Peyer's patch (tissue), 4 donors: ENCODE data around the gene DLGAP5.

ENCODE experiments used
- POLR2A ChIP-seq, 2 donors: fragments of 450-650 bp; IDR thresholded peaks; one replicate each; pipeline ENCODE4 v1.5.1; 2017; ENCODE audit warnings: antibody characterized with exemption in 2 of 2, mild to moderate bottlenecking in 2 of 2, moderate library complexity in 2 of 2
- TF ChIP-seq, protein P1 (sequence below), 6 experiments: fragments of 450-650 bp in 4 of 6; fragments of 200-600 bp in 2 of 6; sonication (generic) in 1 of 6; IDR thresholded peaks; one replicate each; pipeline ENCODE4 v1.5.1; 2017 to 2019; ENCODE audit warnings: antibody characterized with exemption in 6 of 6, mild to moderate bottlenecking in 3 of 6, moderate library complexity in 1 of 6

- TF ChIP-seq, protein P1, sequence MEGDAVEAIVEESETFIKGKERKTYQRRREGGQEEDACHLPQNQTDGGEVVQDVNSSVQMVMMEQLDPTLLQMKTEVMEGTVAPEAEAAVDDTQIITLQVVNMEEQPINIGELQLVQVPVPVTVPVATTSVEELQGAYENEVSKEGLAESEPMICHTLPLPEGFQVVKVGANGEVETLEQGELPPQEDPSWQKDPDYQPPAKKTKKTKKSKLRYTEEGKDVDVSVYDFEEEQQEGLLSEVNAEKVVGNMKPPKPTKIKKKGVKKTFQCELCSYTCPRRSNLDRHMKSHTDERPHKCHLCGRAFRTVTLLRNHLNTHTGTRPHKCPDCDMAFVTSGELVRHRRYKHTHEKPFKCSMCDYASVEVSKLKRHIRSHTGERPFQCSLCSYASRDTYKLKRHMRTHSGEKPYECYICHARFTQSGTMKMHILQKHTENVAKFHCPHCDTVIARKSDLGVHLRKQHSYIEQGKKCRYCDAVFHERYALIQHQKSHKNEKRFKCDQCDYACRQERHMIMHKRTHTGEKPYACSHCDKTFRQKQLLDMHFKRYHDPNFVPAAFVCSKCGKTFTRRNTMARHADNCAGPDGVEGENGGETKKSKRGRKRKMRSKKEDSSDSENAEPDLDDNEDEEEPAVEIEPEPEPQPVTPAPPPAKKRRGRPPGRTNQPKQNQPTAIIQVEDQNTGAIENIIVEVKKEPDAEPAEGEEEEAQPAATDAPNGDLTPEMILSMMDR (IDR thresholded peaks at IDR 0.05) = no peak
- TF ChIP-seq POLR2A (IDR thresholded peaks at IDR 0.05) = no peak
Measured at GRCh38 chr14:55099756-55100155, 91.6 kb downstream of the DLGAP5 start.
